ENCODE results near the gene MARCHF7.

- TF ChIP-seq CTCF (IDR thresholded peaks at IDR 0.05), result no peak
- no peak for TF ChIP-seq POLR2A (IDR thresholded peaks at IDR 0.05)
Observed at GRCh38 chr2:159759577-159759976, 47.3 kb downstream of the MARCHF7 start.
